LNCAP (cell line): Measurements from ENCODE around the gene ZCCHC24.

Experiments
- TF ChIP-seq, protein P1 (sequence below): fragments of 450-650 bp; IDR thresholded peaks from 2 replicates; pipeline ENCODE4 v1.5.1; 2017; ENCODE audit warnings: mild to moderate bottlenecking

The ZCCHC24 gene

DNA sequence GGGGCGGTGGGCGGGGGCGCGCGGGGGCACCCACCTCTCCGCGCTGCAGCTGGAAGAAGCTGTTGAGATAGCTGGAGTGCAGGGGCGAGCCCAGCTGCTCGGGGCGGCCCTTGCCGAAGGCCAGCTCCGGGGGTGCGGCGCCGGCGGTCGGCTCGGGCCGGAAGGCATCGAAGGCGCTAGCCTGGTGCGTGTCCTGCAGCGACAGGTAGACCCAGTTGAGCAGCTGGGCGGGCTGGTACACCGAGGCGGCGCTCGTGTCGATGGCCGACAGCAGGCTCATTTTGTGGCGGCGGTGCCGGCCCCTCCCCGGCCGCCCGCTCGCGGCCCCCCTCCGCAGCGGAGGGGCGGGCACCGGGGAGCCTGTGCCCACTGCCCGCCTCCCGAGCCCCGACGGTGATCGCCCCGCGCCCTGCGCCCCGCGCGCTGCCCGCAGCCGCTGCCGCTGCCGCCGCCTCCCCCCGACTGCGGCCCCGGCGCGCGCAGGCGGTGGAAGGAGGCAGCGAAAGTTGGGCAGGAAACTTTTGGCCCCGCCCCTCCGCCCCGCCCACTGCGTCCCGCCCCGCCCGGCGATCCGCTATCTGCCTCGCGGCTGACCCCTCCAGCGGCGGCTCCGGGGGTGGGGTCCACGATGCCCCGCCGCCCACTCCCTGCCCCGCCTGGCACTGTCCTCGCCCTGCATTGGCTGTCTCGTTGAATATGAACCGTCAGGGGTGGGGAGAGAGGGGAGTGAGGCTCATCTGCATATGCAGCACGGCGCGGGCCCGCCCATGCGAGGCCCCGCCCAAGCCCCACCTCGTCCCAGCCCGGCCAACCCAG lies at the start of gene ZCCHC24:
Gene ZCCHC24, minus strand, starts transcription at position 464 of the 816 bp plus-strand sequence. Its CDS starts 184 bp downstream, at position 280.
- TF ChIP-seq, protein P1, sequence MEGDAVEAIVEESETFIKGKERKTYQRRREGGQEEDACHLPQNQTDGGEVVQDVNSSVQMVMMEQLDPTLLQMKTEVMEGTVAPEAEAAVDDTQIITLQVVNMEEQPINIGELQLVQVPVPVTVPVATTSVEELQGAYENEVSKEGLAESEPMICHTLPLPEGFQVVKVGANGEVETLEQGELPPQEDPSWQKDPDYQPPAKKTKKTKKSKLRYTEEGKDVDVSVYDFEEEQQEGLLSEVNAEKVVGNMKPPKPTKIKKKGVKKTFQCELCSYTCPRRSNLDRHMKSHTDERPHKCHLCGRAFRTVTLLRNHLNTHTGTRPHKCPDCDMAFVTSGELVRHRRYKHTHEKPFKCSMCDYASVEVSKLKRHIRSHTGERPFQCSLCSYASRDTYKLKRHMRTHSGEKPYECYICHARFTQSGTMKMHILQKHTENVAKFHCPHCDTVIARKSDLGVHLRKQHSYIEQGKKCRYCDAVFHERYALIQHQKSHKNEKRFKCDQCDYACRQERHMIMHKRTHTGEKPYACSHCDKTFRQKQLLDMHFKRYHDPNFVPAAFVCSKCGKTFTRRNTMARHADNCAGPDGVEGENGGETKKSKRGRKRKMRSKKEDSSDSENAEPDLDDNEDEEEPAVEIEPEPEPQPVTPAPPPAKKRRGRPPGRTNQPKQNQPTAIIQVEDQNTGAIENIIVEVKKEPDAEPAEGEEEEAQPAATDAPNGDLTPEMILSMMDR, result no peak

DNA sequence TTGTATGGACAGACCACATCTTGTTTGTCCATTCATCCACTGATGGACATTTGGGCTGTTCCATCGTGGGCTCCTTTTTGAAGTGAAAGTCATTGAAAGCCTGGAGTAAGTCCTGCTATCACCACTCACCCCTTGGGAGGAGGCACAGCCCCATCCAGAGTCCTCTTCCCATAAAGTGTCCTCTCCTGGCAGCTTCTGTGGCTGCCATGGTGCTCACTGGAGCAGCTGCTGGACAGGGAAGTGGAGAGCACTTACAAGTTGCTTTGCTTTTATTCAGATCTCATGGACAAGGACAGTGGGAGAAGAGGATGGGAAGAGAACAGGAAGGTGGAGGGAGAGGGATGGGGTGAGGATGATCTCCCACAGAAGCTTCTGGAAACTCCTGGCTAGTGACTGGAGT lies 48.4 kb upstream of the ZCCHC24 start:
- TF ChIP-seq, protein P1, result no peak

DNA sequence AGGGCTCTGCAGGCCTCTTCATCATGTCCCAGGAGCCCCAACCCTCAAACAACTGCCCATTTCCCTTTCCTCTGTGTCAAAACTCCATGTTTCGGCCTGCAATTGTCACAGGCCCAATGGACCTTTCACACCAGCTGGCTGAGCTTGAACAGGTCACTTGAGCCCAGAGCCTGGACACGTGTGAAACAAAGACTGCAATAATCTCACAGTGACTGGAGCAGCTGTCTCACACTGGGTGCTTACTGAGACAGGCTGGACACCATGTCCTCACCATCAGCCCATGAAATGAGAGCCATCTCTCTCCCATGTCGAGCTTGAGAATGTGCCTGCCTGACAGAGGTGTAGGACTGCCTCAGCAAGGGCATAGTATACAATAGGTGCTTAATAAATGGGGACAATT lies 47.4 kb upstream of the ZCCHC24 start:
- TF ChIP-seq, protein P1, result no peak

DNA sequence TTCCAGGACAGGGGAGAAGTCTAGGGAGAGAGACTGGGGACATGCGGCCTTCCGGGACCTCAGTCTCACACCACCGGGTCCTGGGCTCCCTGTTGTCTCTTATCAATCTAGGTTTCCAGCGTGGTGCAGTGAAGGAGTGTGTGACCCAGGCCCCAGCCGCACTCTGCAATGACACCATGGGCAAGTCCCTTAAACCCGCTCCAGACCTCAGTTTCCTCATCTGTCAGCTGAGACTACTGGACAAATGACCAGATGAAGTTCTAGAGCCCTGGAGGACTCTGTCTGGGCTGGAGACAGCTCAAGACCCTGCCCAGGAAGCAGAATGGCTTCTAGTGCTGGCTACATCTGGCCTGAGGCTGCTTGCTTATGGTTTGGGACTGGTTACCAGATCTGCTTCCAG lies 46.8 kb upstream of the ZCCHC24 start:
- TF ChIP-seq, protein P1, result no peak

DNA sequence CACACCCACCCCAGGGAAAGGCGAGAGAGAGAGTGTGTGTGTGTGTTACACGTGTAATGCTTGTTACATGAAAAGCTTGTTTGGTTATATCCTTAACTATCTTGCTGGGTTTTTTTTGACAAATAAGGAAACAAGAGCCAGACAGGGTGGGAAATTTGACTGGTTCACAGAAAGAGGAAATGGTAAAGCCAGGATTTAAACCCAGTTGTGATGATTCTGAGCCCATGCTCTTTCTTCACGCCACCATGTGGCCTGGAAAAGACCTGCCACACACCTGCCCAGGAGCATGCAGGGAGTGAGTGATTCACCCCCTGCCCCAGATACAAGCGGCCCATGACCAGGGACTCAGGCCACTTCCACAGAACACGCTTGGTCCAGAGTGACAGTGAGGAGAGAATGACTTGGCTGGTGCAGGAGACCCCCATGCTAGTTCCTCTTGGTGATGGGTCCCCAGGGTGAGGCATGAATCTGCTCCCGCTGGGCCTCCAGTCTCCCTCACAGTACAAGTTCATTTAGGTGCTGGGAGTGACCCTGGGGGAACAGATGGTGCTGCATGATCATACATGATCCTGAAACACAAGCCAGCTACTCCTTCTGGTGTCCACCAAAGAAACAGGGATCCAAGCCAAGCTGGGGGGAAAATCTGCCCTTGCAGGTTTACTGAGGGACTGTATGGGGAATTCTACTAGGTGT lies 45.9 kb upstream of the ZCCHC24 start:
- TF ChIP-seq, protein P1, result no peak

DNA sequence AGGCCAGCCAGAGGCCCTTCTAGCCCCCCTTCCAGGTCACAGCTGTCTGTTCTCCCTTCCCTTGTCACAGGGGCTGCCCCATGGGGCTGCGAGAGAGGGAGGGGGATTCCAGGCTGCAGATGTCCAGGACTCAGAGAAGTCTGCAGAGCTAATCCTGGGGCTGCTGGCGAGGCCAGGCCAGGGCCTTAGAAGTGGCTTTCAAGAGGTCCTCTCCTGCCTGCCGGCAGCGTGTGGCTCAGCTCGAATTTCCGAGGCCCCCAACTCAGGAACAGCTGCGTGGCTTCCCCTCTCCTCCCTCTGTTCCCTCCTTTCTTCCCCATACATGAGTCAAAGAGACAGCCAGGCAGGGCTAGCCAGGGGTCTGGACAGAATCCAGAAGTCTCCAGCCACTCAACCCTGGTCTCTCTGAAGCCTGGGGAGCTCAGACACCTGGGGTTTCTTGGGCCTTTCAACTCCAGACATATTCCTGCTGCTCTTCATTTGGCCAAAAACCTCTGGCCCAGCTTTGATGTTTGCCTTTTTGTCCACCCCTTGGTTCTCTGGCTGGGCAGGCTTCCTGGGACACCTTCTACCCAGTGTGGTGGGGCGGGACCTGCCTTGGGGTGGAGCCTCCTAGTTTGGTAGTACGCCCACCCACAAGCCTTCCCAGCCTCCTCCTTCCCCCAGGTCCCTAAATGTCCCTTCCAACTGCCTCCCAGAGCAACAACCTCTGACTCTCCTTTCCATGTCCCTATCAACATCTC lies 45.1 kb upstream of the ZCCHC24 start:
- TF ChIP-seq, protein P1, result no peak

DNA sequence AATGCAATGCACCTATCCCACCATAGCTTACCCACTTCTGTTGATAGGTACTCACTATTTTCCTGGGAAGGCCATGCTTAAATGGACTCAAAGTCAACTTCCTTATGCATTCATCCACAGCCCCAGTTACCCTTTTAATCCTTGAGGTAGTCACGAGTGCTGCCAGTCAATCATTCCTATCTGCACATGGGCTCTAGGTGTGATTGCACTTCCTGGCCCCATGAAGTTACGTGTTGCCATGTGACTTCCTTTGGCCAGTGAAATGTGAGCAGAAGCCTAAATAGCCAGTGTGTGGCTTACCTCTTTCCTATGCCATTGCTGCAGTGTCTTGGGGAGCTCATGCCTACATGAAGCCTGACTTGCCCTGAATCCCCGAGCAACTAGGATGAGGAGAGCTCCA lies 43.4 kb upstream of the ZCCHC24 start:
- TF ChIP-seq, protein P1, result no peak
